ENCODE measurements around the gene HAPLN2.

HAPLN2 gene

DNA sequence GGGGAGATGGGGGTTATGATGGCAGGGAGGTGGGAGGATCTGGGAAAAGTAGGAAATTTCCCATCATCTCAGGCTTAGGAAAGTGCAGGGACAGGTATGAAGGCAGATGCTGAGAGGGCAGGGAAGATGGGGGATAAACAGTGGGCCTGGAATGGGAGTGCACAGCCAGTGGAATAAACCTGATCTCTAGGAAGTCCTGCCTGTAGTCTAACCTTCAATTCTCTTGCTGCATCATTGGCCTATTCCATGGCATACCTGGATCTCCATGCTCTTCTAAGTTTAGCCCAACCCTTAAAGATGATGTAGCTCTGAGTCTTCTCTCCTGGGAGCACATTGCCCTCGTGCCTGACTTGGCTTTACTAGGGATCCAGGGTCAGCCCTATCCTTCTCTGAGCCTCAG lies 25.4 kb downstream of the HAPLN2 start:
- DNase-seq (ENCODE audit: low read depth): no peak
- TF ChIP-seq, protein P1, sequence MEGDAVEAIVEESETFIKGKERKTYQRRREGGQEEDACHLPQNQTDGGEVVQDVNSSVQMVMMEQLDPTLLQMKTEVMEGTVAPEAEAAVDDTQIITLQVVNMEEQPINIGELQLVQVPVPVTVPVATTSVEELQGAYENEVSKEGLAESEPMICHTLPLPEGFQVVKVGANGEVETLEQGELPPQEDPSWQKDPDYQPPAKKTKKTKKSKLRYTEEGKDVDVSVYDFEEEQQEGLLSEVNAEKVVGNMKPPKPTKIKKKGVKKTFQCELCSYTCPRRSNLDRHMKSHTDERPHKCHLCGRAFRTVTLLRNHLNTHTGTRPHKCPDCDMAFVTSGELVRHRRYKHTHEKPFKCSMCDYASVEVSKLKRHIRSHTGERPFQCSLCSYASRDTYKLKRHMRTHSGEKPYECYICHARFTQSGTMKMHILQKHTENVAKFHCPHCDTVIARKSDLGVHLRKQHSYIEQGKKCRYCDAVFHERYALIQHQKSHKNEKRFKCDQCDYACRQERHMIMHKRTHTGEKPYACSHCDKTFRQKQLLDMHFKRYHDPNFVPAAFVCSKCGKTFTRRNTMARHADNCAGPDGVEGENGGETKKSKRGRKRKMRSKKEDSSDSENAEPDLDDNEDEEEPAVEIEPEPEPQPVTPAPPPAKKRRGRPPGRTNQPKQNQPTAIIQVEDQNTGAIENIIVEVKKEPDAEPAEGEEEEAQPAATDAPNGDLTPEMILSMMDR (IDR thresholded peaks at IDR 0.05; ENCODE audit: low read depth, low read length, missing control alignments): no peak
- no peak overlapping the region for H3K4me3 ChIP-seq (ENCODE audit: low read depth, low read length)
- in situ Hi-C loops (cut with HindIII; ENCODE audit: low sequenced_read_pairs): no loop called here

- TF ChIP-seq, protein P1 (IDR thresholded peaks at IDR 0.05; ENCODE audit: low read depth, low read length, missing control alignments): no peak
- DNase-seq (ENCODE audit: low read depth): no peak
- H3K4me3 ChIP-seq (ENCODE audit: low read depth, low read length): no peak overlapping the region
- in situ Hi-C loops (cut with HindIII; ENCODE audit: low sequenced_read_pairs): no loop called here
These were observed 25.8 kb downstream of the HAPLN2 start for GRCh38 chr1:156645056-156645455.

DNA sequence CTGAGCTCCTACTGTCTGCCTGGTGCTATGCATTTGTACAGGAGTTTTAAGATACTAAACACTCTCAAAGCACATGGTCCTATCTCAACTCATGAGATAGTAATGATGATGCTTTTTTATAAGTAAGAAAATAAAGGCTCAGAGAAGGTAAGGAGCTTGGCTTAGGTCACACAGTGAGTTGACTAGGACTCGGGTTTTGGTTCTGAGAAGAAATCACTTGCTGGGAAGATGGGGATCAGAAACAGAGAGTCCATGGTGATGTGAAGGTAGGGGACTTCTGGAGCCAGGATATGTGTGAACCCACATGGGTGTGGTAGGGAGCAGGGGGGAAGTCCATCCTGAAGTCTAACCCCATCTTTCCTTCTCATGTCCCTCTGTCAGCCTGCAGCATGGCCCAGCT lies 26.5 kb downstream of the HAPLN2 start:
- no peak for DNase-seq (ENCODE audit: low read depth)
- in situ Hi-C loops (cut with HindIII; ENCODE audit: low sequenced_read_pairs): no loop called here
- H3K4me3 ChIP-seq (ENCODE audit: low read depth, low read length): no peak overlapping the region

DNA sequence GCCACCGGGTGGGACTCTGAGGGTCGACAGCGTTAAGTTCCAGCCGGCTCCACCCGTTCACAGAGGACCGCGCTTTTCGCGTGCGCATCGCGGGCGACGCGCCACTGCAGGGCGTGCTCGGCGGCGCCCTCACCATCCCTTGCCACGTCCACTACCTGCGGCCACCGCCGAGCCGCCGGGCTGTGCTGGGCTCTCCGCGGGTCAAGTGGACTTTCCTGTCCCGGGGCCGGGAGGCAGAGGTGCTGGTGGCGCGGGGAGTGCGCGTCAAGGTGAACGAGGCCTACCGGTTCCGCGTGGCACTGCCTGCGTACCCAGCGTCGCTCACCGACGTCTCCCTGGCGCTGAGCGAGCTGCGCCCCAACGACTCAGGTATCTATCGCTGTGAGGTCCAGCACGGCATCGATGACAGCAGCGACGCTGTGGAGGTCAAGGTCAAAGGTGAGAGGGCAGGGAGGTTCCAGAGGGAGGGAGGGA lies 27.6 kb downstream of the HAPLN2 start:
- TF ChIP-seq, protein P1 (IDR thresholded peaks at IDR 0.05; ENCODE audit: low read depth, low read length, missing control alignments): no peak
- no peak for DNase-seq (ENCODE audit: low read depth)
- in situ Hi-C loops (cut with HindIII; ENCODE audit: low sequenced_read_pairs): no loop called here
- no peak overlapping the region for H3K4me3 ChIP-seq (ENCODE audit: low read depth, low read length)

More for the DNA sequence above, 26.5 kb downstream of the HAPLN2 start:
- TF ChIP-seq, protein P1 (IDR thresholded peaks at IDR 0.05; ENCODE audit: low read depth, low read length, missing control alignments): no peak

- DNase-seq (ENCODE audit: low read depth): no peak
- H3K4me3 ChIP-seq (ENCODE audit: low read depth, low read length): no peak overlapping the region
- in situ Hi-C loops (cut with HindIII; ENCODE audit: low sequenced_read_pairs): no loop called here
- TF ChIP-seq, protein P1 (IDR thresholded peaks at IDR 0.05; ENCODE audit: low read depth, low read length, missing control alignments): no peak
These were observed 28.1 kb downstream of the HAPLN2 start for GRCh38 chr1:156647351-156647750.

DNA sequence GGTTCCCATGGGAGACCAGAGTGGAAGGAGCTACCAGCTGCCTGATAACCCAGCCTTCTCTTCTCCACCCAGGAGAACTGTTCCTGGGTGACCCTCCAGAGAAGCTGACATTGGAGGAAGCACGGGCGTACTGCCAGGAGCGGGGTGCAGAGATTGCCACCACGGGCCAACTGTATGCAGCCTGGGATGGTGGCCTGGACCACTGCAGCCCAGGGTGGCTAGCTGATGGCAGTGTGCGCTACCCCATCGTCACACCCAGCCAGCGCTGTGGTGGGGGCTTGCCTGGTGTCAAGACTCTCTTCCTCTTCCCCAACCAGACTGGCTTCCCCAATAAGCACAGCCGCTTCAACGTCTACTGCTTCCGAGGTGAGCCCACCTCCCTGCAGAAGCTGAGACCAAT lies 29.3 kb downstream of the HAPLN2 start:
- TF ChIP-seq, protein P1 (IDR thresholded peaks at IDR 0.05; ENCODE audit: low read depth, low read length, missing control alignments): no peak
- DNase-seq (ENCODE audit: low read depth): no peak
- in situ Hi-C loops (cut with HindIII; ENCODE audit: low sequenced_read_pairs): no loop called here
- no peak overlapping the region for H3K4me3 ChIP-seq (ENCODE audit: low read depth, low read length)

DNA sequence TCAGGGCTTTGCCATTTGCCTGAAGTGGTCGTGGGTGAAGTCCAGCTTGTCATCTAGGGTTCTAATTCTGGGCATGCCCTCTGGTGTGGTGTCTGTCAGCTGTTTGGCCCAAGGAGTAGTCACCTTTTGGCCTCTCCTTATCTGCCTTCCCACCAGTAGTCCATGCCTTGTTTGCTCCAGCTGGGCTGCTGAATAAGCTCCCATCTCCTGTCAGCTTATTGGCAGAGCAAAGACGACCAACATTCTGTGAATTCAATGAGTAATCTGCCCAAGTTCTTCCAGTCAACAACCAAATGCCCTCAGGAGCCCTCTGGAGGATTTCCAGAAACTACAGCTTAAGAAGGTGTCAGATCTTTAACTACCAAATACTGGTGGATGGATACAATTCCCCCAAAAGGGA lies 29.7 kb downstream of the HAPLN2 start:
- TF ChIP-seq, protein P1 (IDR thresholded peaks at IDR 0.05; ENCODE audit: low read depth, low read length, missing control alignments): no peak
- in situ Hi-C loops (cut with HindIII; ENCODE audit: low sequenced_read_pairs): no loop called here
- DNase-seq (ENCODE audit: low read depth): no peak
- H3K4me3 ChIP-seq (ENCODE audit: low read depth, low read length): no peak overlapping the region

All from astrocyte of the cerebellum (primary cell).